GM12801 (cell line): ENCODE measurements around the gene GPC6.

Experiments used
- CTCF ChIP-seq: IDR thresholded peaks from one replicate; pipeline ENCODE4 v1.5.1; 2011; ENCODE audit warnings: control low read depth; ENCODE audit not compliant: insufficient read length; ENCODE audit errors: extremely low read depth

Gene GPC6

GRCh38 chr13:93225610-93226009, 997 bp upstream of the GPC6 start:
- TF ChIP-seq CTCF = no peak

- no peak for TF ChIP-seq CTCF
These were observed 463 bp upstream of the GPC6 start for GRCh38 chr13:93226065-93226622.

DNA sequence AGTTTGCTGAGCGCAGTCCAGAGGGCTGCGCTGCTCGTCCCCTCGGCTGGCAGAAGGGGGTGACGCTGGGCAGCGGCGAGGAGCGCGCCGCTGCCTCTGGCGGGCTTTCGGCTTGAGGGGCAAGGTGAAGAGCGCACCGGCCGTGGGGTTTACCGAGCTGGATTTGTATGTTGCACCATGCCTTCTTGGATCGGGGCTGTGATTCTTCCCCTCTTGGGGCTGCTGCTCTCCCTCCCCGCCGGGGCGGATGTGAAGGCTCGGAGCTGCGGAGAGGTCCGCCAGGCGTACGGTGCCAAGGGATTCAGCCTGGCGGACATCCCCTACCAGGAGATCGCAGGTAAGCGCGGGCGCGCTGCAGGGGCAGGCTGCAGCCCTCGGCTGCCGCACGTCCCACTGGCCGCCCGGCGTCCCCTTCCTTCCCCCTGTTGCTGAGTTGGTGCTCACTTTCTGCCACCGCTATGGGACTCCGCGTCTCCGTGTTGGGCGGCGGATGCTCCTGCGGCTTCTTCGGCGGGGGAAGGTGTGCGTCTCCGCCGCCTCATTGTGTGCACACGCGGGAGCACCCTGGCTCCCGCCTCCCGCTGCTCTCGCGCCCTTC, 772 bp downstream of the GPC6 start:
- TF ChIP-seq CTCF = no peak

DNA sequence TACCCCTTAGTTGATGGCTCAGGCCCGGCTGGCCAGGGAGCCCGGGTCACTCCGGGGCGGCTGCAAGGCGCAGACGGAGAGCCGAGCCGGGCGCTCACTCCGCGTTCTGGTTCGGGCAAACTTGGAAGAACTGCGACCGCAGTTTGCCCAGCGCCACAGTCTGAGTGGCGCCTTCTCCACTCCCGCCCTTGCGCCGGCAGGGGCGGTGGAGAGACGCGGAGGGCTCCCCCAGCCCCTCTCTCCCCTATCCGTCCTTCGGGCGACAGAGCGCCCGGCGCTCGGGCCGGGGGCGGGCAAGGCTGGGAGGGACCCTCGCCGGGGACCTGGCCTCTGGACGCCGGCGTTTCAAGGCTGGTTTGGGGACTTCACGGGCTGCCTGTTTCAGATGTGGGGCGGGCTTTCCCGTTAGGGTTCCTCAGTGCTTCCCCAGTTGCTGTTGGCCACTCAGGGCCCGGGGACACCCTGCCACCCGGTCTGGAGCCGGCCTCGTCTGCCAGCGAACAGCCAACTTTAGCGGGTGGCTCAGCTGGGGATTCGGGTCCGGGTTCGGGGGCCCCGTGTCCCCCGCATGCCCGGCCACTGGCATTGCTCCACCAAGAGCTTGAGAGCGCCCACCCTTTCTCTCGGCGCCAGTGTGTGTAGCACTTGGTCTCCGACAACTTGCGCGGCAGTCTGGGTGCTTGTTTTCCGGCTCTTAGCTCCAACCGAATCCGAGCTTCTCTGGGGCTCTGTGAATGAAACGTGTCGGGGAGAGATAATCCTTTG, 1.5 kb downstream of the GPC6 start:
- no peak for TF ChIP-seq CTCF

DNA sequence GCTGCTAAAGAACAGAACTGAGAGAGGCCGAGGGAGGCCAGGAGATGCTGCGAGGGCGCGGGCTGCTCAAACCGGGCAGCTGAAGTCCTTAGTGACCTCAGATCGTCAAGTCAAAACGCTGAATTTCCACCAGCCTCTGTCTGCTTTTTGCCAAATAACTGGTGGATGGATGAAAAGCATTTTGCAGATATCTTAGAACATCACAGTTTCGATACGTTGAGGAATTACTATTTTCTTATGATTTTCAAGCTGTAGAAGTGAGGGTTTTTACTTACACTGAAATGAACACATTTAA, 2.0 kb downstream of the GPC6 start:
- no peak for TF ChIP-seq CTCF

DNA sequence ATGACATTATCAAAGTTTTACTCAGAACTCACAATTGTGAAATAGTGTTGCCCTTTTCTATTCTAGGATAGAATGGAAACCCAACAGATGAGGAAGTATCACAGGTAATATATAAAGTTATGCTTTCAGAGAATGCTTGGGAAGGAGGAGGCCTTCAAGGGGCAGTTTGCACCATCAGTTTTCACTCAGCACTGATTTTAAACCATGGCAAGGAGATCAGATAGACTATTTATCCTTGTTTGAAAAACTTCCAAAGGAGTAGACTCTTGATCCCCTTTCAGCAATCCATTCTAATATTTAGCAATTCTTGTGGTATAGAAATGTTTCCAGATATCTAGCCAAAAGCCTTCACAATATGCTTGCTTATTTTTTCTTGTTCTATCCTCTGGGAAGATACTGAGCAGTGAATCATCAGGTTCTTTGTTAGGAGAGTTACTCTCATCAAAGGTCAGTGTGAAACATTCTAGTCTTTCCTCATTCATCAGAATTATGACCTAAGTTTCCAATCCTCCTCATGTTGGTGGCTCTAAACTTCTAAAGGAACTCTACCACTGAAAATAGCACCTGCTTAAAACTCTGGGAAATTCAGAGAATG, 3.8 kb downstream of the GPC6 start:
- no peak for TF ChIP-seq CTCF

DNA sequence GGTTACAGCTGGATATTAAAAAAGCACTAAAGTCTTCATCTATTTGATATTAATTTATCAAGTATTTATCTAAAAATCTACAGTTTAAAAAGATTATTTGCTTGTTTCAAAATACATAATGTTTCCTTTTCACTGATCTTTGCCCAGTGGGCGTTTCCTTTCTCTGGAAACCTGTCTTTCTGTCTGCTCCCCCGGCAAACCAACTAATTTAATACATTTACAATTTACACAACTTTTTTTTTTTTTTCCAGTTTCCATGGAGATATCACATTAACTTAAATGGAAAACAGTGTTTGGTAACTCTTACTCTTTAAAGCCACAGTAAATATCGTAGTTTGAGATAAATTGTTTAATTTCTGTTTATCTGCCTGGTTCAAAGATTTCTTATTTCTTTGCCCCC, 5.3 kb downstream of the GPC6 start:
- TF ChIP-seq CTCF = no peak
